Inflammatory macrophage (primary cell): ENCODE results near the gene GPHB5.
"Not testable (repeated sequence)": the region's sequence is repeated elsewhere in the genome, so short reads cannot be mapped to it uniquely, and the experiment has no call there.

Source experiments
- DNase-seq, 2 donors: peaks; one replicate each; pipeline ENCODE4 v3.0.0-alpha.2; 2020 to 2022
- total RNA-seq, 18 experiments: gene quantifications; one replicate each; lab custom pipeline; 2026; ENCODE audit warnings: mixed read lengths in 6 of 18, inconsistent platforms in 2 of 18; lab: John Stamatoyannopoulos, UW

Gene GPHB5
- 0 to 0.03 (median 0) reads per million in 18 experiments for total RNA-seq

- no peak for DNase-seq
Observed at GRCh38 chr14:63318835-63319234, at the start of gene GPHB5. Gene GPHB5, minus strand, starts transcription at chr14:63318935. Its CDS starts 1,086 bp downstream, at chr14:63317849.

- DNase-seq, result no peak
Observed at GRCh38 chr14:63367742-63368364, 49.1 kb upstream of the GPHB5 start.

- no peak for DNase-seq
Observed at GRCh38 chr14:63362389-63362819, 43.7 kb upstream of the GPHB5 start.

DNA sequence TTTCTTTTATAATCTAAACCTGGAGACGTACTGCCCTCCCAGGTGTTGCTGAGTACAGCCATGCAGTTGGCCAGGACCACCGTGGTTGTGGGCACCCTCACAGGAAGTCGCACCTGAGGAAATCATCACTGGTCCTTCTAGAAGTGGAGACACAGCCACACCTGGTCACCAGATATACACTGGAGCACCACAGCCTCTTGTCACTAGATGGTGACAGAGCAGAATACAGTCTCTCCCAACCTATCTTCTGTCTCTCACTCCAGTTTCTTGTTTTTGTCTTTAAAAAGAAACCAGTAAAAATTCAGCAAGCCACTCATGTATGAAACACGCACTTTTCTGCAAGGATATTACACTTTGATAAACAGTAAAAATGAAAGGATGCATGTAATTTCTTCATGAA, 43.1 kb upstream of the GPHB5 start:
- no peak for DNase-seq

GRCh38 chr14:63357841-63358240, 39.1 kb upstream of the GPHB5 start:
- no peak for DNase-seq

DNA sequence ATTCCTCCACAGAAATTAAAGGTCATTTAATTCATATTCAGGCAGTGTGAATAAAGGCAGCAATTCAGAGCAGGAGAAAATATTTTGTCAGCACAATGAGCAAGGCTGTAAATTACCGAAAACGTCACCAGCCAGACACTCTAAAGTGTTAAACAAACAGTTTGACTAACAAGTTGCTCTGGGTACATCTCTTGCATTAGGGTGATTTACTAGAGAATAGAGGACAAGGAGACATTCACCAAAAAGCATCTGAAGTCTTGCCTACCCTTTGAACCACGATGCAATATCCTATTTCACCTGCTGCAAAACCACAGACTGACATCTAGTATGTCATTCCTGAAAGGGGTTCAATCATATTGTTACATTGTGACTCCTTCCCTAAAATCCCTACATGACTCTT, 27.1 kb upstream of the GPHB5 start:
- no peak for DNase-seq

- DNase-seq, result no peak
Observed at GRCh38 chr14:63344336-63344735, 25.6 kb upstream of the GPHB5 start.

- no peak for DNase-seq
Observed at GRCh38 chr14:63343878-63344277, 25.1 kb upstream of the GPHB5 start.

DNA sequence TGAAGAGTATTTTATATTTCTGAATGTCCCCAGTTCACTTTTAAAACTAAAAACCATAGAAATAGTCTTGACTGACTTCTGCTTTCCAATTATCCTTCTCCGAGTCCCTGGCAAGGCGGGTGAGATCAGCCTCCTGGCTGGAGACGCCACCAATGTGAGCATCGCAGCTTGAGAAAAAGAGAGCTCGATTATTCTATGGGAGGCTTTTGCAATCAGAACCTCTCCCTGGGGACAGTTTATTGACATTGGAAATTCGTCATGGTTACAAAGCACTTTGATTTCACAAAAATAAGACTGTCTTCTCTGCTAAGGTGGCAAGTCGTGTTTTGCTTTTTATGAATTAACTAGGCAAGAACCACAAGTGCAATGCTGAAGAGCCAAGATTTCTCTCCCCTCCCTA, 23.6 kb upstream of the GPHB5 start:
- DNase-seq, result no peak

DNA sequence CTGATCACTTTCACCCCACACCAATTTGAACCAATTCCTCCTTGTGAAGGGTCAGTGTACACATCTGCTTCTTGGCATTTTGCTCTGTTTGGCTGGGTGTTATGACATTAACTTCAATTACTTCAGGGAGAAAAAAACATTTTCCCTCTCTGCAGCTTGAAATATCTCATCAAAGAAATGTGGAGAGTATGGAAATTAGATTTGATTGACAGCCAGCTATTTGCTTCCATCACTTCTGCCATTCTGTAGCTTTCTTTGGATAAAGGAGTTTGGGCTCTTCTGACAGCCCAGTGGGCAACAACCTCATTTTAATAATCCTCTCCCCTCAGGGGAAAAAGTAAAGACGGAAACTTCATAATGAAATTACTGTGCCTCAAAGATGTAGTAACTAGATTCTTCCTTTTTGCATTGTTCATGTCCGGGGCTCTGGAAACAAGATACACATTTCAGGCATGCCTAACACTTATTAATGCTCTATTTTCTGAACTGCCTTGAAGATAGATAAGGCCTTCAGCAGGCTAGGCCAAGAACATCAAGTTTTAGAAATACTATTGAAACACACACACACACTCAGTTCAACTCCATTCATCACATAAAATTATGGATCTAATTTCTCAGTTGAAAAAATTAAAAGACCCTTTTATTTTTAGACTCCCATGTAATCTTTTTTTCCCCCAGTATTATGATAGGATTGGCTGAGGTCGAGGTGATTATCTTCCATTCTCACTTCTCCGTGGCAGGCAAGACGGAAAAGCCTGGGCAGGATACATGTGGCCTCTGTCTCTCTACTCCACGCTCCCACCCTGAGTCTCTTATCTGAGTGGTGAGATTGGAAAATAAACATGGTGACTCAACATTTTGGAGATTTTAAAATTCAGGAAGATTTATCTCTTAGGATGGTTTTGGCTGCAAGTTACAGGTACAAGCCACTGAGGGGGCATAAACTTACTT, 10.3 kb upstream of the GPHB5 start:
- DNase-seq, result no peak

GRCh38 chr14:63326840-63327239, 8.1 kb upstream of the GPHB5 start:
- no peak for DNase-seq

DNA sequence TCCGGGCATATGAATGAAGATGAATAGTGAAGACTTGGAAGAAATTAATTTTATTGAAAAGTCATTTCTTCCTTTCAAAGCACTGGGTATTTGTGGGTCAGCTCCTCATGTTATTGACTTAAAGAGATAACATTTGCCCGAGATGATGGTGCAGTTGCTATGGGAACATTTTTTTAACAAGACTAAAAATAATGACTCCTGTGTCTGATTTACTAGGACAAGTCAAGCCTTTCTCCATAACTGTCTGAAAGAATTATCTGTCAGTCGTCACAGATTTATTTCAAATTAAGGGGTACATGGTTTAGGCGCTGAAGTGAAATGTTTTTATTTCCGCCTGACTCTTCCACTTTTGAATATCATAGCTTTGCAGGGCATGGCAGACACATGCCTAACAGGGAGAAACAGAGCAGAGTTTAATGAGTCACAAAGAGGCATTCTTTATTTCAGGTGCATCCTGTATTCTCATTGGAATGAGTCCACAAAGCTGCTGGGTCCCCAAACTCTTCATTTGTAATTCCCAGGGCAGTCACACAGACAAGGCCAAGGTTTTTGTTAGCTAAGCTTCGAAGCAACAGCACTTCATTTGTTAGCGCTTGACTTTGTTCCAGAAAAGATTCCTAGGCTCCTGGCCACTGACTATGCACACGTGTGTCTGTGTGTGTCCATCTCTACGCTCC, 4.3 kb upstream of the GPHB5 start:
- DNase-seq, result no peak

GRCh38 chr14:63322472-63322871, 3.7 kb upstream of the GPHB5 start:
- no peak for DNase-seq

DNA sequence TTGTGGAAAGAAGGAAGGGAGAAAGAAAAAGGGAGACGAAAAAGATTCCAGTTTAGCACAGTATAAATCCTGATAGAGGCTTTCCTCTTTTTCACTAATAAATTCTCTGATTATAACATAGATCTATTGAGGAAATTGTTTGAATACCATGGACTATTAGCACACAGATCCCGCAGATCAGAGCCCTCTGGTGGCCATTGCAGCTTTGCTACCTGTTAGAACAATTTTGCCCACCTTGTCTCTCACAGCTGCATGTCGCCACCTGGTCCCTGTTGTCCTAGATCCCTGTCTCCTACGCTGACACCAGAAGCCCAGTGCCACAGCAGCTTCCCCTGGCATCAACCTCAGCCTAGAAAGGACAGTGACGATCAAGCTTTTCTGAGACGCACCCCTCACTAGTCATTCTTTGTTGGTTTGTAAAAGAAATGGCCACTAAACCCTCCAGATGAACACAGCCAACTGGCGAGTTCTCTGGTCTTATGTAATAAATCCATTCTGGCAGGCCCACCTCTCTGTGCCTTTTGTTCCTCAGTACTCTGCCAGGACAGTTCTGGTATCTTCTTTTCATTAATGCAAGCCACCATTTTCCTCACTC, 9.9 kb downstream of the GPHB5 start:
- no peak for DNase-seq

DNA sequence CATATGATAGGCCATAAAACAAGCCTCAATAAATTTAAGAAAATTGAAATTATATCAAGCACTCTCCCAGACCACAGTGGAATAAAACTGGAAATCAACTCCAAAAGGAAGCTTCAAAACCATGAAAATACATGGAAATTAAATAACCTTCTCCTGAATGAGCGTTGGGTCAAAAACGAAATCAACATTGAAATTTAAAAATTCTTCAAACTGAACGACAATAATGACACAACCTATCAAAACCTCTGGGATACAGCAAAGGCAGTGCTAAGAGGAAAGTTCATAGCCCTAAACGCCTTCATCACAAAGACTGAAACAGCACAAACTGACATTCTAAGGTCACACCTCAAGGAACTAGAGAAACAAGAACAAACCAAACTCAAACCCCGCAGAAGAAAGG, 14.3 kb downstream of the GPHB5 start:
- not testable (repeated sequence) for DNase-seq

- no peak for DNase-seq
Observed at GRCh38 chr14:63301891-63302534, 16.7 kb downstream of the GPHB5 start.

GRCh38 chr14:63300854-63301253, 17.9 kb downstream of the GPHB5 start:
- DNase-seq, result no peak

DNA sequence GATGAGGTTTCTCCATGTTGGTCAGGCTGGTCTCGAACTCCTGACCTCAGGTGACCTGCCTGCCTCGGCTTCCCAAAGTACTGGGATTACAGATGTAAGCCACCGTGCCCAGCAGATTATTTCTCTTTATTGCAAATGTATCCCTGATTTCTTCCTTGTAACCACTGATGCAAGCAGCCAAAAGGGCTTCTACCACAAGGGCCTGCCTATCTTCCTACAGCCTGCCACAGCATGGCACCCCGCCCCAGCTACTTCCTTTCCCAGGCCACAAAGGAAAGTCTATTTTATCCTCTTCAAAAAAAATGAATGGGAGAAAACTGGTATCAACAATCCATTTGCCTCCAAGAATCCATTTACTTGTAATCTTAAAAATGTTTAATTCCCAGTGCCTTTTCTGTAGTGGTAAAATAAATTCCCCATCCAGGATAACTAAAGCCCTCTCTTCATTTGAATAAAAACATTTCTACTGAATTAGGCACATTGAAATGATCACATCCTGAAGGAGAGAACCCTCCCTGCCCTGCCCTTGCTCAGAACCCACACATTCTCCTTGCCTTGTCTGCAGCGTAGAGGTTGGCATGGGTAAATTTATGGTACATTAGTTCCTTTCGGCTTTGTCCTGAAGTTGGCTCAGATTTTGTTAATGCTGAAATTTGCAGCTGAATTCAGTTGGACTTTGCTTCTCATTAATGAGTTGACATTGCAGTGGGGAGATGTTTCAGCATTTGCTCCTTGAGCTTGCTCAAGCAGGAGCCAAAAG, 19.2 kb downstream of the GPHB5 start:
- no peak for DNase-seq

GRCh38 chr14:63297372-63298063, 21.2 kb downstream of the GPHB5 start:
- DNase-seq, result no peak

- no peak for DNase-seq
Observed at GRCh38 chr14:63296060-63296563, 22.6 kb downstream of the GPHB5 start.

- DNase-seq, result no peak
Observed at GRCh38 chr14:63295231-63295685, 23.5 kb downstream of the GPHB5 start.
